ENCODE results near the gene KAT6B. TPM values are rescaled to one million over a fixed set of nuclear protein-coding genes. Genes with fewer than 3 reads are reported as not detected.

The KAT6B gene
- total RNA-seq, 1 donor from 2014 or later, result 155 TPM

DNA sequence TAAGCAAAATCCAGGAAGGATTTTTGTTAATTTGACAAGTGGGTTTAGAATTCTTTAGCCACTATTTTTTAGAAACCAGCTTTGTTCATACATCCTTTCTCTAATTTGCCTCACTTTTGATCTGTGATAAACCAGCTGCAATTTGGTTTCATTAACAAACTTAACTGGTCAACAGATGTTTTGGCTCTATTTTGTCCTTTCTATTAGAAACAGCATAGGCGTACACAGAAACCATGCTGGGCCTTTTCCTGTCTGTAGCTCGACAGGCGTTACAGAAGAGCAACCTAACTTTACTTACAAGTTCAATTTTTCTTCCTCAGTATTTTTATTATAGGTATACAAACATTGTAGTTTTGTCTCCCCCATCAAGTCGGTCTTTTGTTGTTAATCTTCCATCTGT lies 28.2 kb downstream of the KAT6B start:
- DNase-seq (ENCODE audit: low spot score in 2 of 2, unreplicated experiment in 2 of 2), result no peak
- TF ChIP-seq, protein P1, sequence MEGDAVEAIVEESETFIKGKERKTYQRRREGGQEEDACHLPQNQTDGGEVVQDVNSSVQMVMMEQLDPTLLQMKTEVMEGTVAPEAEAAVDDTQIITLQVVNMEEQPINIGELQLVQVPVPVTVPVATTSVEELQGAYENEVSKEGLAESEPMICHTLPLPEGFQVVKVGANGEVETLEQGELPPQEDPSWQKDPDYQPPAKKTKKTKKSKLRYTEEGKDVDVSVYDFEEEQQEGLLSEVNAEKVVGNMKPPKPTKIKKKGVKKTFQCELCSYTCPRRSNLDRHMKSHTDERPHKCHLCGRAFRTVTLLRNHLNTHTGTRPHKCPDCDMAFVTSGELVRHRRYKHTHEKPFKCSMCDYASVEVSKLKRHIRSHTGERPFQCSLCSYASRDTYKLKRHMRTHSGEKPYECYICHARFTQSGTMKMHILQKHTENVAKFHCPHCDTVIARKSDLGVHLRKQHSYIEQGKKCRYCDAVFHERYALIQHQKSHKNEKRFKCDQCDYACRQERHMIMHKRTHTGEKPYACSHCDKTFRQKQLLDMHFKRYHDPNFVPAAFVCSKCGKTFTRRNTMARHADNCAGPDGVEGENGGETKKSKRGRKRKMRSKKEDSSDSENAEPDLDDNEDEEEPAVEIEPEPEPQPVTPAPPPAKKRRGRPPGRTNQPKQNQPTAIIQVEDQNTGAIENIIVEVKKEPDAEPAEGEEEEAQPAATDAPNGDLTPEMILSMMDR (IDR thresholded peaks at IDR 0.05; ENCODE audit: unreplicated experiment), result no peak
- Mint-ChIP-seq H3K27ac (peak overlapping the region; percentile 92), H3K4me3 (peak overlapping the region; percentile 4), H3K9me3 (peaks cover 12% of the 10 kb centered on the region), H3K4me1 (peaks cover 42% of the 10 kb centered on the region), H3K36me3 (peaks cover 15% of the 10 kb centered on the region), H3K27me3 (ENCODE audit: low read depth) (no peaks in the 10 kb centered on the region)

DNA sequence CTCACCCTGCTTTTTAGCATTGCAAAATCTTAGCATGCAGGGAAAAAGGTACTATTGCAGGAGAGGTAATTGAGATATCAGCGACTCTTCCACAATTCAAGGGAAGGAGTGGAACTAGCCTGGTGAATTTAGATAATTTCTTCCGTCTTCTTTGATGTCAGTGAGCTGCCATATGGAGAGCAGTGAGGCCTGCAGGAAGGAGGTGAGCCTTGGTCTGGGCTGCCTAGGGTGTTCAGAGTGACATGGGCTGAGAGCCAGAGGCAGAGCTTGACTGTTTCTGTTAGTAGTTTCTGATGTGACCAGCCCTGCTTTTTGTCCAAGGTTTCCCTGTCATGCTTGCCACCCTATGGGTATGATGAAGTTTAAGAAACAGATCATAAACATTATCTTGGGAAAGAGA lies 28.6 kb downstream of the KAT6B start:
- no peaks in the 10 kb centered on the region for H3K27me3 Mint-ChIP-seq (ENCODE audit: low read depth)
- peak overlapping the region; percentile 4 for H3K4me3 Mint-ChIP-seq
- DNase-seq (ENCODE audit: low spot score in 2 of 2, unreplicated experiment in 2 of 2), result no peak
- H3K4me1 Mint-ChIP-seq, result peaks cover 43% of the 10 kb centered on the region
- peaks cover 15% of the 10 kb centered on the region for H3K36me3 Mint-ChIP-seq
- TF ChIP-seq, protein P1 (IDR thresholded peaks at IDR 0.05; ENCODE audit: unreplicated experiment), result no peak
- H3K9me3 Mint-ChIP-seq, result peaks cover 12% of the 10 kb centered on the region
- peak overlapping the region; percentile 92 for H3K27ac Mint-ChIP-seq

DNA sequence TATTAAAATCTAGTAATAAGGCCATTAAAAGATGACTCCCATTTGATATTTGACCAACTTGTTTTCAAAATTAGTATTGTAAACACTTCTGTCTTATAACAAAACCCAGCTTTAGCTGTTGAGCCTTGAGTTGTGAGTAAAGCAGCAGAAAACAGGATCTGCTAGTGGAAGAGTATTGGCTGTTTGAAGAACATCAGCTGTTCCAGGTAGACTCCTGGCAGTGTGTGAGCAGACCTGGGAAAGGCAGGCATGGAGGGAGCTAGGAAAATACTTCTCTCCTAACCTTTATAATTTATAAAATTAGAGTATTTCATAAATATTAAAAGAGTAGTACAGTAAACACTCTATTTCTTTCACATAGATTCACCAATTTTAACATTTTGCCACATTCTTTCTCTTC lies 29.0 kb downstream of the KAT6B start:
- Mint-ChIP-seq H3K27ac (peak overlapping the region; percentile 92), H3K9me3 (peaks cover 12% of the 10 kb centered on the region), H3K4me1 (peaks cover 39% of the 10 kb centered on the region), H3K36me3 (peaks cover 15% of the 10 kb centered on the region), H3K27me3 (ENCODE audit: low read depth) (no peaks in the 10 kb centered on the region), H3K4me3 (no peak overlapping the region)
- DNase-seq (ENCODE audit: low spot score in 2 of 2, unreplicated experiment in 2 of 2), result no peak
- TF ChIP-seq, protein P1 (IDR thresholded peaks at IDR 0.05; ENCODE audit: unreplicated experiment), result no peak

DNA sequence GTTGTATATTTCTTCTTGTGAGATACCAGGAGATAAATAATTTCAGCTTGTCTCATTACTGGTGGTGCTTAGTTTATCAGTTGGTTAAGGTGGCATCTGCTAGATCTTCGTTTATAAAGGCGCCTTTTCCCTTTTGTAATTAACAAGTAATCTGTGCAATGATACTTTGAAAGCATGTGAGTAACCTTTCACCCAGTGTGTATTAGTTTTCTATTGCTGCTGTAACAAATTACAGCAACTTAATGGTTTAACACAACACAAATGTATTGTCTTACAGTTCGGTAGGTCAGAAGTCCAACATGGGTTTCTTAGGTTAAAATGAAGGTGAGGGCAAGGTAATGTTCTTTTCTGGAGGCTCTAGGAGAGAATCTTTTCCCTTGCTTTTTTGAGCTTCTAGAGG lies 30.5 kb downstream of the KAT6B start:
- H3K27me3 Mint-ChIP-seq (ENCODE audit: low read depth), result no peaks in the 10 kb centered on the region
- peaks cover 12% of the 10 kb centered on the region for H3K9me3 Mint-ChIP-seq
- no peak for DNase-seq (ENCODE audit: low spot score in 2 of 2, unreplicated experiment in 2 of 2)
- H3K4me1 Mint-ChIP-seq, result peaks cover 29% of the 10 kb centered on the region
- H3K4me3 Mint-ChIP-seq, result no peak overlapping the region
- H3K36me3 Mint-ChIP-seq, result peaks cover 15% of the 10 kb centered on the region
- TF ChIP-seq, protein P1 (IDR thresholded peaks at IDR 0.05; ENCODE audit: unreplicated experiment), result no peak
- H3K27ac Mint-ChIP-seq, result no peak overlapping the region

- Mint-ChIP-seq H3K36me3 (peaks cover 15% of the 10 kb centered on the region), H3K27me3 (ENCODE audit: low read depth) (no peaks in the 10 kb centered on the region), H3K4me3 (no peak overlapping the region), H3K4me1 (peaks cover 23% of the 10 kb centered on the region), H3K27ac (no peak overlapping the region), H3K9me3 (peaks cover 12% of the 10 kb centered on the region)
- no peak for DNase-seq (ENCODE audit: low spot score in 2 of 2, unreplicated experiment in 2 of 2)
- TF ChIP-seq, protein P1 (IDR thresholded peaks at IDR 0.05; ENCODE audit: unreplicated experiment), result no peak
Observed at GRCh38 chr10:74857586-74857985, 31.2 kb downstream of the KAT6B start.

GRCh38 chr10:74859546-74859945 lies 33.1 kb downstream of the KAT6B start:
- Mint-ChIP-seq H3K9me3 (peaks cover 12% of the 10 kb centered on the region), H3K27ac (no peak overlapping the region), H3K4me3 (no peak overlapping the region), H3K27me3 (ENCODE audit: low read depth) (no peaks in the 10 kb centered on the region), H3K4me1 (peaks cover 26% of the 10 kb centered on the region), H3K36me3 (peaks cover 15% of the 10 kb centered on the region)
- DNase-seq (ENCODE audit: low spot score in 2 of 2, unreplicated experiment in 2 of 2), result no peak
- TF ChIP-seq, protein P1 (IDR thresholded peaks at IDR 0.05; ENCODE audit: unreplicated experiment), result no peak
